NCI-H1105 treated with DMSO at 0.1 percent for 48 hours (cell line): ENCODE measurements around the gene IFI16.
"Not testable (repeated sequence)": the region's sequence is repeated elsewhere in the genome, so short reads cannot be mapped to it uniquely, and the experiment has no call there.

Experiments used
- DNase-seq: peaks from one replicate; lab custom pipeline; 2025; lab: John Stamatoyannopoulos, UW

Gene IFI16

GRCh38 chr1:159008744-159009188 lies 941 bp upstream of the IFI16 start:
- no peak for DNase-seq

DNA sequence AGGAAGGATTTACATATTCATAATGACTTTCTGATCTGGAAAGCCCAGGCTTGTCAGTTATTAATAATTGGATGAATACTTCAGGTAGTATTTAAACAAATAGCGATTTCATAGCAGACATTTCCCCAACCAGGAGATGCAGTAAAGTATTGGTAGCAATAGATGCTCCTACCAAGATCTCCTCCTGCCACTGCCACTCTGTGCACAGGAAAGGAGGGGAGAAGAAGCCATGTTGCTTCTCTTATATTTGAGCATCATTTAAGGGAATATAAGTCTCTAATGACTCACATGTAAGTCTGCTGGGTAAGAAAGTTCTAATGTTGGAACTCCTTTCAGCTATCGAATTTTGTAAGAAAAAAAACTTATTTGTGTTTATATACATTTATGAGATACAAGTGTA lies 420 bp upstream of the IFI16 start:
- DNase-seq: no peak

DNA sequence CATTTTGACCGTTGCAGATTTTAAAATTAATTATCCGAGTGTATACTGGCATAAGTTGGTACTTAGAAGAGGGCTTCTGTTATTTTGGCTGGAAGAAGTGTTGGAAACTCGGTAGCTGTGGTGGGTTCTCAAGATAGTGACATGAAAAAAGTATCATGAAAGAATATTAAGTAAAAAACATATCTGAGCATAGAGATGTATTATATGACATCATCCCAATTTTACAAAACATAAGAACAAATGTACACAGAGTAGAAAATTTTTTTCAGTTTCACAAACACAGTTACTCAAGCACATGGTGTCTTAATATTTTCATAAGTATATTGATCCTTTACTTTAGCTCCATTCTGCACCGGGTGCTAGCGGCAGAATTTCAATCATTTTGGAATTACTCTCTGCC lies 684 bp downstream of the IFI16 start:
- DNase-seq: no peak

GRCh38 chr1:159011001-159011400 lies 1.3 kb downstream of the IFI16 start:
- not testable (repeated sequence) for DNase-seq

GRCh38 chr1:159011751-159012150 lies 2.0 kb downstream of the IFI16 start:
- DNase-seq: no peak

DNA sequence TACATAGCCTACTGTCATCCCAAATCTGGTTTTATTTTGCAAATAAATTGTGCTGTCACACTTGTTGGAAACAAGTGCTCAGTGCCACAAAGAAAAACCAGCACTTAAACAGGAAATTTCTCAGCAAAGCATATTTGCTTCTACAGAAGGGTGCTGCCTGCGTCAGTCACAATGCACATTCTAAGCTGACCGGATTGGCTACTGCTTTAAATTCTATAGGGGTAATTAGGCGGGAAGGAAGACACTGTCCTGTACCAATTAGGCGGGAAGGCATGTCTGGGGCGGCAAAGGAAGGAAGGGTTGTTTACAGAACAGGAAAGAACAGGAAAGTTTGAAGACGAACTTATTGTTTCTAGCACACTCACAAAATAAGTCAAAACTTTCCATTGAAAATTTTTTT lies 2.8 kb downstream of the IFI16 start:
- DNase-seq: no peak

DNA sequence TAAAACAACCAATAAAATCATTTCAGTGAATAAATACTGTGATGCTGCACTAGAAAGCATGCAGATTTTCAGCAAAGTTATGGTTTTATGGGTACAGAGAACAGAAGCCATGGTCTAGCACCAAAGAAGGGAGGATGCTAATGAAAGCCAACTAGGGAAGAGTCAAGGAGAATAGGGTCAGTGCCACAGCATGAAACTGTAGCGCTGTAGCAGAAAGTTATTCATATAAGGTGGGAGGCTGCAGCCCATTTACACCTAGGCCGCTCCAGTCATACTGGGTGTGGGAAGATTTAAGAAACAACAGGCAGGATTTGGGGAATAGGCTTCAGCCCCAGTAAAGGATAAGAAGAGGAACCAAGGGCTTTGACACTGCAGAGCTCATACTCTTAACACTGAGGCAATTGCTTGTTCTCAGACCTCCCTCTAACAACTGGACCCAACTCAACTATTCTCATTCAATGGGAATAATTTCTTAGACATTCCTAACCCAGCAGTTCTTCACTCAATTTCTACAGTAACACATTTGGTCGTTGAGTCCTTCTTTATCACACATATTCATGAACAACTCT lies 4.4 kb downstream of the IFI16 start:
- DNase-seq: no peak

DNA sequence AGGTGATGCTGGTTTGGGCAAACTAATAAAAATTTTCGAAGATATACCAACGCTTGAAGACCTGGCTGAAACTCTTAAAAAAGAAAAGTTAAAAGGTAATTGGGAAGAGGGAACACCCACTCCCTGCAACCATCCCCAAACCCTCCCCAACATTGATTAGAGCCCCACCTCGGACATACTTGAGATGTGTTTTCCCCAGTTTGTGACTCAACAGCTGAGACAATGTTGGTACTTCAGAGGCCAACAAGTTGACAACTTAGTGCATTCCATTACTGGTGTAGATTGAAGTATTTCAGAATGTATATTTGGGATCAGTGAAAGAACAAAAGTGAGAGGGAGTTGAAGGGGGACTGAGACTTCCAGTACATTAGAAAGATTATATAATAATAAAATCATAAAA lies 5.1 kb downstream of the IFI16 start:
- no peak for DNase-seq

DNA sequence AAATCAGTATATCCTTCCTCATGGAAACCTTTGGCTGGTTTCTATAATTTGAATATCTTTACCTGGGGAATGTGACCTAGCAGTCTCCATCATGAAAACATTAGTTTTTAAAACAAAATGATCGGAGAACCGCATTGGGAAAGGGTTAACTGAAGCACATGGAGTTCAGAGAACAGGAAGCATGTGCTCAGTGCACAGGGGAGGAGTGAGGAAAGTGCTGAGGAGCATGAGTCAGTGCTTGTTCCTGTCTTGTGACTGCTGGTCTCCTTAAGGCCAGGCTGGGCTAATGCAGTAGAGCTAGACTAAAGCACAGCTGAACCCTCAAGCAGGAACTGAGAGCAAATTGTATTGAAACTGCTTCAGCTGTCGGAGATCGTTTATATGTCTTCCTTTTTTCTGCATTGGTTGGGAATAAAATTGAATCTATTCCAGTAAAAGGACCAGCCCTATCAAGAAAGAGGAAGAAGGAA lies 5.8 kb downstream of the IFI16 start:
- no peak for DNase-seq

GRCh38 chr1:159023723-159024122 lies 14.0 kb downstream of the IFI16 start:
- DNase-seq: no peak

- DNase-seq: no peak
Observed at GRCh38 chr1:159025043-159025442, 15.3 kb downstream of the IFI16 start.

DNA sequence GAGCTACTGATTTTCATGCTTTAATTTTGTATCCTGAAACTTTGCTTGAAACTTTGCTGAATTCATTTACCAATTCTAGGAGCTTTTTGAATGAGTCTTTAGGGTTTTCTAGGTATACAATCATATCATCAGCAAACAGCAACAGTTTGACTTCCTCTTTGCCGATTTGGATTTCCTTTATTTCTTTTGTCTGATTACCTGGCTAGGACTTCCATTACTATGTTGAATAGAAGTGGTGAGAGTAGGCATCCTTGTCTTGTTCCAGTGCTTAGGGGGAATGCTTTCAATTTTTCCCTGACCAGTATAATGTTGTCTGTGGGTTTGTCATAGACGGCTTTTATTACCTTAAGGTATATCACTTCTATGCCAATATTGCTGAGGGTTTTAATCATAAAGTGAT lies 17.1 kb downstream of the IFI16 start:
- not testable (repeated sequence) for DNase-seq

- no peak for DNase-seq
Observed at GRCh38 chr1:159030311-159030710, 20.6 kb downstream of the IFI16 start.

DNA sequence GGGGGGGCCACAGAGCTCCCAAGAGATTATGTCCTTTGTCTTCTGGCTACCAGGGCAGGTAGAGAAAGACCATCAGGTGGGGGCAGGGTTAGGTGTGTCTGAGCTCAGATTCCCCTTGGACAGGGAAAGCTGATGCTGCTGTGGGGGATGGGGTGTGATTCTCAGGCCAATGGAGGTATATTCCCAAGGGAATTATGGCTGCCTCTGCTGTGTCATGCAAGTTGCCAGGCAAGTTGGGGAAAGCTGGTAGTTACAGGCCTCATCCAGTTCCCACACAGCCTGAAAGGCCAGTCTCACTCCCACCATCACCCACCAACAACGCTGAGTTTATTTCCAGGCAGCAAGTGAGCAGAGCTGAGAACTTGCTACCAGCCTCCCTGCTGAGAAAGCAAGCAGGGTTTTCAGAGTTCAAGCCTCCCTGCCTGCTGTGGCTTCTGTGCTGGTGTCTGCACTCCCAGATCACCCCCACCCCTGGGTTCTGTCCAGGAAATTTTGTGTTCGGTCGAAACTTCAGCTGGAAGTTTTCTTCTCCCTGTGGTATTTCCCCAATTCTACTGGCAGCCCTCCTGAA lies 21.3 kb downstream of the IFI16 start:
- no peak for DNase-seq

GRCh38 chr1:159040206-159040605 lies 30.5 kb downstream of the IFI16 start:
- no peak for DNase-seq

GRCh38 chr1:159040893-159041724 lies 31.4 kb downstream of the IFI16 start:
- DNase-seq: no peak

DNA sequence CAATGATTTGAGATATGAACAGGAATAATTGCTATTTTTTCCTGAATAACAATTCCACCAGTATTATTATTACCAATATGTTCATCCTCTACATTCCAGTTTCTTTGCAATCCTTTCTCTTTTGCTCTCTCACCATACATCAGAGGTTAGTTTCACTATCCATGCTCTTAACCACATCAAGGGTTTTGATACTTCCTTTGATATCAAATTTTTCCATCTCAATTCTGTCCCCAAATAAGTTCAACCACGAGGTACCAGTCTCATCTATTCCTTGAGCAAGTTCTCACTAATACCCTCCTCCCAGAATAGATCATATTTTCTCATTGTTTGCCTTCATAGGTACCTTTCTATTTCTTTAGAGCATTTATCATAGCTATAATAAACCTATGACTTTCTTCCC lies 36.8 kb downstream of the IFI16 start:
- not testable (repeated sequence) for DNase-seq

DNA sequence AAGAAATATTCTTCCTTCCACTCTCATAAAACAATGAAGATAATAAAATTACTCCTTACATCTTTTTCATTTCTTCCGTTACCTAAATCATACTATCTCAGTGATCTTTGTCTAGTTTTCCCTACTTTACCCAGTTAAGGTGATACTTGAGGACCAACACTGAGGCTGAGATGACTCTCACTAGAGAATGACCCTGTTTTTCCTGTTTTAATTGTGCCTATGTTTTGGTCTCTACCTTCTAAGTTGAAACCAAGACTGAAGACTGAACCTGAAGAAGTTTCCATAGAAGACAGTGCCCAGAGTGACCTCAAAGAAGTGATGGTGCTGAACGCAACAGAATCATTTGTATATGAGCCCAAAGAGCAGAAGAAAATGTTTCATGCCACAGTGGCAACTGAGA lies 41.7 kb downstream of the IFI16 start:
- DNase-seq: no peak

- no peak for DNase-seq
Observed at GRCh38 chr1:159054427-159054826, 44.7 kb downstream of the IFI16 start.

- DNase-seq: no peak
Observed at GRCh38 chr1:159055181-159055641, 45.5 kb downstream of the IFI16 start.

DNA sequence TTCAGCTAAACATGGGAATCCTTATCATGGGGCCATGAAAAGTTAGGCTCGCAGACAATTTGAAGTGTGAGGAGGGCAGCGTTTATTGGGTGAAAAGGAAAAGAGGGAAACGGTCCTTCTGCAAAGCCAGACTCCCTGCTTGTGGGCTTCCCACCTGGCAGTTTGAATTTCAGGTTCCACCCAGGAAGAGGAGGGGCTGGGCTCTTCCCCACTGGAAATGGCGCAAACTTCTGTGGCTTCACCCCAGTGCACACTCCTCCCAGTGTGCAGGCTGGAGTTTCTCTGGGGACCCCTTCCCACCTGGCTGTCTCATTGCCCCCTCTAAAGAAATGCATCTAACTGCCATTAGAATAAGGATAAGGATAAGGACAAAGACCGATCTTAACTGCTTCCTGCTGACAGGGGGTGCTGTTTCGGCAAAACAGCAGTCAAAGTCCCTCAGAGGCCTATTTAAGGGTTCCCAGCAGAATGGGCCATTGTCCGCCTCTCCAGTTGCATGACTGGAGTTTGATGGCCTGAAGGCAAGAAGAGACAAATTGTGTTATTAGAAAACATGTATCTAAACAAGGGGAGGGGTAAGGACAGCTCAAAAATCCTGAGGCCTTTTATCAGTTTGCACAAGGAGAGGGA lies 46.5 kb downstream of the IFI16 start:
- DNase-seq: no peak

DNA sequence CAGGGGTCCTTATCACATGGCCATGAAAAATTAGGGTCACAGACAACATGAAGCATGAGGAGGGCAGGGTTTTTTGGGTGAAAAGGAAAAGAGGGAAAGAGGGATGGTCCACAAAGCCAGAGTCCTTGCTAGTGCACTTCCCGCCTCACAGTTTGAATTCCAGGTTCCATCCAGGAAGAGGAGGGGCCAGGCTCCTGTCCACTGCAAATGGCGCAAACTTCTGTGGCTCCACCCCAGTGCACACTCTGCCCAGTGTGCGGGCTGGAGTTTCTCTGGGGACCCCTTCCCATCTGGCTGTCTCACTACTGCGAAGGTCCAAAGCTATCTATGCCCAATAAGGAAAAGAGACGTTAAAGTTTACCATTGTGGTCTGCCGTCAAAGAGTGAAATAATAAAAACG lies 49.0 kb downstream of the IFI16 start:
- no peak for DNase-seq

- no peak for DNase-seq
Observed at GRCh38 chr1:159065106-159065505, 55.4 kb downstream of the IFI16 start.
